OCI-LY1 (cell line): ENCODE data around the gene VIPAS39.

ENCODE experiments used
- CTCF ChIP-seq: fragments of 200-600 bp; sonication (generic), shearing (Covaris generic); IDR thresholded peaks from 2 replicates; pipeline ENCODE4 v1.5.1; 2017; ENCODE audit warnings: mild to moderate bottlenecking, antibody characterized with exemption, low read length, moderate library complexity, mixed read lengths
- EZH2 ChIP-seq: fragments of 200-600 bp; sonication (generic), shearing (Covaris generic); IDR thresholded peaks from 2 replicates; pipeline ENCODE4 v1.8.0; 2017; ENCODE audit warnings: borderline replicate concordance, mixed run types, mild to moderate bottlenecking, antibody characterized with exemption, low read length, moderate library complexity, mixed read lengths

DNA sequence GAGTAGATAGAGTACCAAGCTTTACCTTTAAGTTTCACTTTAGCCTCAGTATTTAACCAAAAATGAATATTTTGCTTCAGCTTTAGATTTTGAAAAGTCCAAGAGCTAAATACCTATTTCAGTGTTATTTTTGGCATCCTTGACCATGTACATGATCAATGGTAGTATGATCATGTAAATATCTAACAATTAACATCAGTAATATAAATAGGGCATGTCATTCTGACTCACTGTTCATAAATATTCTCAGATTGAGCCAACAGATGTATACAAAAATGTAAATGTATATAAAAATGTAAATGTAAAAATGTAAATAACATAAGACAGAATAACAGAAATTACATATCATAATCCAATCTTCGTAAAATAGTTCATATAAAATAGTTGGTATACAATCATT is 18.8 kb downstream of the VIPAS39 start:
- no peak for TF ChIP-seq CTCF
- TF ChIP-seq EZH2 = no peak
